Stimulated activated CD4-positive, alpha-beta T cell treated with anti-CD3 and anti-CD28 coated beads, Interleukin-1b, Interleukin-23, amount 100 ng/mL, for 48 hours (primary cell): ENCODE data around the gene RXFP2.

Experiments used
- DNase-seq: peaks from one replicate; pipeline ENCODE4 v3.0.0-alpha.2; 2020

Gene RXFP2

GRCh38 chr13:31769575-31769974 lies 30.2 kb downstream of the RXFP2 start:
- no peak for DNase-seq

GRCh38 chr13:31772231-31772630 lies 32.9 kb downstream of the RXFP2 start:
- no peak for DNase-seq

GRCh38 chr13:31773538-31773937 lies 34.2 kb downstream of the RXFP2 start:
- no peak for DNase-seq

GRCh38 chr13:31774186-31774750 lies 34.9 kb downstream of the RXFP2 start:
- no peak for DNase-seq

GRCh38 chr13:31775148-31775547 lies 35.8 kb downstream of the RXFP2 start:
- no peak for DNase-seq

GRCh38 chr13:31775686-31776085 lies 36.4 kb downstream of the RXFP2 start:
- DNase-seq: no peak

- no peak for DNase-seq
Observed at GRCh38 chr13:31781064-31781463, 41.7 kb downstream of the RXFP2 start.

- DNase-seq: no peak
Observed at GRCh38 chr13:31786011-31786410, 46.7 kb downstream of the RXFP2 start.

- DNase-seq: no peak
Observed at GRCh38 chr13:31790992-31791391, 51.7 kb downstream of the RXFP2 start.

- DNase-seq: no peak
Observed at GRCh38 chr13:31793246-31793645, 53.9 kb downstream of the RXFP2 start.

- no peak for DNase-seq
Observed at GRCh38 chr13:31794452-31794851, 55.1 kb downstream of the RXFP2 start.

- DNase-seq: no peak
Observed at GRCh38 chr13:31797154-31797775, 57.9 kb downstream of the RXFP2 start.

- DNase-seq: no peak
Observed at GRCh38 chr13:31798189-31798588, 58.9 kb downstream of the RXFP2 start.

GRCh38 chr13:31801088-31801487 lies 61.8 kb downstream of the RXFP2 start:
- DNase-seq: no peak

- no peak for DNase-seq
Observed at GRCh38 chr13:31803311-31803710, 64.0 kb downstream of the RXFP2 start.

- DNase-seq: no peak
Observed at GRCh38 chr13:31805841-31806240, 66.5 kb downstream of the RXFP2 start.

GRCh38 chr13:31807090-31807541 lies 67.8 kb downstream of the RXFP2 start:
- no peak for DNase-seq

- DNase-seq: no peak
Observed at GRCh38 chr13:31814536-31814935, 75.2 kb downstream of the RXFP2 start.

GRCh38 chr13:31815361-31816144 lies 76.2 kb downstream of the RXFP2 start:
- DNase-seq: no peak

- no peak for DNase-seq
Observed at GRCh38 chr13:31818236-31818635, 78.9 kb downstream of the RXFP2 start.

- DNase-seq: no peak
Observed at GRCh38 chr13:31824705-31825517, 85.6 kb downstream of the RXFP2 start.

- DNase-seq: no peak
Observed at GRCh38 chr13:31826521-31826920, 87.2 kb downstream of the RXFP2 start.

- DNase-seq: no peak
Observed at GRCh38 chr13:31827707-31828106, 88.4 kb downstream of the RXFP2 start.
